Fibroblast of lung (primary cell): ENCODE data around the gene FMNL2. TPM values are rescaled to one million over a fixed set of nuclear protein-coding genes. Genes with fewer than 3 reads are reported as not detected.
"Not testable (repeated sequence)": the region's sequence is repeated elsewhere in the genome, so short reads cannot be mapped to it uniquely, and the experiment has no call there.

Experiments
- DNase-seq, 2 donors: peaks; one replicate each; pipeline versions ENCODE4 v3.0.0 to v3.0.0-alpha.2; 2010; ENCODE audit warnings: low read depth in 2 of 2
- H2AFZ ChIP-seq: 2 replicates; pipeline ENCODE4 v1.5.1; 2012; ENCODE audit warnings: low read length, control low read depth, inconsistent platforms
- H3K27ac ChIP-seq: 2 replicates; pipeline ENCODE4 v1.5.1; 2011; ENCODE audit warnings: low read length, control low read depth; ENCODE audit not compliant: insufficient read depth
- H3K27me3 ChIP-seq: 2 replicates; pipeline ENCODE4 v1.5.1; 2011; ENCODE audit warnings: mild to moderate bottlenecking, low read length; ENCODE audit not compliant: control insufficient read depth, insufficient read depth
- H3K36me3 ChIP-seq: 2 replicates; pipeline ENCODE4 v1.5.1; 2011; ENCODE audit warnings: low read length; ENCODE audit not compliant: control insufficient read depth, insufficient read depth
- H3K4me1 ChIP-seq: 2 replicates; pipeline ENCODE4 v1.5.1; 2011; ENCODE audit warnings: low read length; ENCODE audit not compliant: control insufficient read depth, insufficient read depth; ENCODE audit errors: extremely low read depth
- H3K4me2 ChIP-seq: 2 replicates; pipeline ENCODE4 v1.5.1; 2011; ENCODE audit warnings: low read length, control low read depth; ENCODE audit not compliant: insufficient read depth; ENCODE audit errors: extremely low read depth
- H3K4me3 ChIP-seq, 4 experiments: fragments of 200-600 bp in 1 of 4; sonication (generic) in 1 of 4; replicated peaks in 1 of 4; 2 replicates each; pipeline ENCODE4 v1.5.1; 2011 to 2016; ENCODE audit warnings: low read length in 4 of 4, low read depth in 3 of 4, mild to moderate bottlenecking in 3 of 4, control low read depth in 2 of 4, inconsistent platforms in 1 of 4, mixed read lengths in 1 of 4; ENCODE audit not compliant: insufficient read depth in 1 of 4; ENCODE audit errors: control extremely low read depth in 1 of 4
- H3K79me2 ChIP-seq: 2 replicates; pipeline ENCODE4 v1.5.1; 2012; ENCODE audit warnings: mild to moderate bottlenecking, low read length, inconsistent platforms; ENCODE audit not compliant: control insufficient read depth, insufficient read depth
- H3K9ac ChIP-seq: 2 replicates; pipeline ENCODE4 v1.5.1; 2011; ENCODE audit warnings: mild to moderate bottlenecking, low read length, control low read depth; ENCODE audit not compliant: insufficient read depth
- H3K9me3 ChIP-seq: 2 replicates; pipeline ENCODE4 v1.5.1; 2012; ENCODE audit warnings: low read depth, low read length; ENCODE audit not compliant: control insufficient read depth, insufficient read depth
- H4K20me1 ChIP-seq: 2 replicates; pipeline ENCODE4 v1.5.1; 2011; ENCODE audit warnings: low read length; ENCODE audit not compliant: control insufficient read depth, insufficient read depth; ENCODE audit errors: extremely low read depth
- CTCF ChIP-seq, 2 donors: IDR thresholded peaks in 1 of 2; conservative IDR thresholded peaks in 1 of 2; 1 replicate in 1 of 2; 2 replicates in 1 of 2; pipeline ENCODE4 v1.5.1; 2011 to 2012; ENCODE audit warnings: low read length in 2 of 2, control low read depth in 1 of 2, inconsistent platforms in 1 of 2, low read depth in 1 of 2, mild to moderate bottlenecking in 1 of 2
- EZH2 ChIP-seq: IDR thresholded peaks from 2 replicates; pipeline ENCODE4 v1.5.1; 2012; ENCODE audit warnings: low read length, control low read depth, mild to moderate bottlenecking; ENCODE audit errors: missing control alignments
- polyA plus RNA-seq, 2 donors: library from polyadenylated mRNA; depleted of rRNA in 1 of 2; stranded (reverse) in 1 of 2; unstranded in 1 of 2; fragments of >200 nt; gene quantifications; 2 replicates each; pipeline ENCODE4 v1.2.1, GENCODE V29; 2011 to 2012; ENCODE audit warnings: missing spikeins in 1 of 2
- total RNA-seq: library from RNA; depleted of rRNA; stranded (reverse); fragments of >200 nt; gene quantifications from 2 replicates; pipeline ENCODE4 v1.2.1, GENCODE V29; 2014

FMNL2 gene
- total and polyA plus RNA-seq, 2 donors (not counting 1 experiment from before 2014, with no cell fraction given), result 12.0 to 30.2 TPM

- H4K20me1 ChIP-seq, result no peaks in the 10 kb centered on the region
- H3K36me3 ChIP-seq, result no peaks in the 10 kb centered on the region
- H3K4me3 ChIP-seq, result no peak overlapping the region
- H3K9ac ChIP-seq, result no peak overlapping the region
- H2AFZ ChIP-seq, result no peak overlapping the region
- H3K79me2 ChIP-seq, result peaks cover 3% of the 10 kb centered on the region
- no peak overlapping the region for H3K4me2 ChIP-seq
- no peak for TF ChIP-seq EZH2
- no peak for TF ChIP-seq CTCF (conservative IDR thresholded peaks at IDR 0.05 in 1 of 2, IDR thresholded peaks at IDR 0.05 in 1 of 2; ENCODE audit: low read depth in 1 of 2, low read length in 2 of 2)
- H3K4me1 ChIP-seq, result peaks cover 2% of the 10 kb centered on the region
- DNase-seq, result peak in 1 of 2 donors; percentile 79
- H3K9me3 ChIP-seq, result no peaks in the 10 kb centered on the region
- no peaks in the 10 kb centered on the region for H3K27me3 ChIP-seq
- no peak overlapping the region for H3K27ac ChIP-seq
These were observed 52.1 kb downstream of the FMNL2 start for GRCh38 chr2:152387041-152387440.

DNA sequence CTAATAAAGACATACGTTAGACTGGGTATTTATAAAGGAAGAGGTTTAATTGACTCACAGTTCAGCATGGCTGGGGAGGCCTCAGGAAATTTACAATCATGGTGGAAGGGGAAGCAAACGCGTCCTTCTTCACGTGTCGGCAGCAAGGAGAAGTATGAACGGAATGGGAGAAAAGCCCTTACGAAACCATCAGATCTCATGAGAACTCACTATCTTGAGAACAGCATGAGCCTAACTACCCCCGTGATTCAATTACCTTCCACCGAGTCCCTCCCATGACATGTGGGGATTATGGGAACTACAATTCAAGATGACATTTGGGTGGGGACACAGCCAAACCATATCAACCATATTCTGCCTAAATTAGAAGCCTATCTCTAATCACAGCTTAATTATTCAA, 53.3 kb downstream of the FMNL2 start:
- H3K27me3 ChIP-seq, H3K9me3 ChIP-seq, H3K79me2 ChIP-seq, H3K27ac ChIP-seq, H3K4me1 ChIP-seq, H3K36me3 ChIP-seq, H3K4me3 ChIP-seq, H3K9ac ChIP-seq, DNase-seq, H4K20me1 ChIP-seq, H3K4me2 ChIP-seq, H2AFZ ChIP-seq: not testable (repeated sequence)

- no peak for TF ChIP-seq CTCF (conservative IDR thresholded peaks at IDR 0.05 in 1 of 2, IDR thresholded peaks at IDR 0.05 in 1 of 2; ENCODE audit: low read depth in 1 of 2, low read length in 2 of 2)
- TF ChIP-seq EZH2, result no peak
- no peak for DNase-seq
- peaks cover 1% of the 10 kb centered on the region for H3K79me2 ChIP-seq
These were observed 54.5 kb downstream of the FMNL2 start for GRCh38 chr2:152389483-152389882.

More at GRCh38 chr2:152389483-152389882, 54.5 kb downstream of the FMNL2 start:
- no peak overlapping the region for H3K9ac ChIP-seq
- no peaks in the 10 kb centered on the region for H3K36me3 ChIP-seq
- no peaks in the 10 kb centered on the region for H4K20me1 ChIP-seq
- no peaks in the 10 kb centered on the region for H3K27me3 ChIP-seq
- H3K4me3 ChIP-seq, result no peak overlapping the region
- H3K9me3 ChIP-seq, result no peaks in the 10 kb centered on the region
- no peak overlapping the region for H3K27ac ChIP-seq
- H3K4me1 ChIP-seq, result no peaks in the 10 kb centered on the region
- H2AFZ ChIP-seq, result no peak overlapping the region
- no peak overlapping the region for H3K4me2 ChIP-seq
